DND-41 (cell line): ENCODE results near the gene PIK3R6.

ENCODE experiments used
- CTCF ChIP-seq: IDR thresholded peaks from 2 replicates; pipeline ENCODE4 v1.5.1; 2012; ENCODE audit warnings: borderline replicate concordance, low read length, moderate library complexity, mild to moderate bottlenecking; ENCODE audit not compliant: poor library complexity, severe bottlenecking; ENCODE audit errors: extremely low read depth
- EZH2 ChIP-seq: IDR thresholded peaks from 3 replicates; pipeline ENCODE4 v1.6.1; 2012; ENCODE audit warnings: borderline replicate concordance, low read depth, mild to moderate bottlenecking, moderate library complexity, low read length, inconsistent platforms; ENCODE audit not compliant: severe bottlenecking

GRCh38 chr17:8868092-8868491 lies 618 bp upstream of the PIK3R6 start:
- TF ChIP-seq CTCF, result no peak
- no peak for TF ChIP-seq EZH2
